ENCODE measurements around the gene KRT28.

DNA sequence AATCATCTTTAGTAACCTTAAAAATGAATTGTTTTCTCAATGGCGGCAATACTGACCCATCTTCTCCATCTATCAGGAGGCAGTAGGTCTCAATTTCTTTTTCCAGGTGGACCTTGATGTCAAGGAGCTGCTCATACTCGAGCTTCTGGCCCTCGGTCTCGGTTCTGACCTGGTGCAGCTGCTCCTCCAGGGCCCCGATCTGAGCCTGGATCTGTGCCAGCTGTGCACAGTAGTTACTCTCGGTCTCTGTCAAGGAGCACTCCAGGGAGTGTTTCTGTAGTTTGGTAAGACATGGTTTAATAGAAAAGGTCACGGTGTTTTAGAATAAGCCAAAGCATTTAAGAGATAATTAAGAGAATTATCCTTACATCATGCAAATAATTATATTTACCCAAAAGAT, 22.3 kb downstream of the KRT28 start:
- TF ChIP-seq POLR2AphosphoS5 (IDR thresholded peaks at IDR 0.05; ENCODE audit: low read depth, low read length) = no peak
- TF ChIP-seq, protein P1, sequence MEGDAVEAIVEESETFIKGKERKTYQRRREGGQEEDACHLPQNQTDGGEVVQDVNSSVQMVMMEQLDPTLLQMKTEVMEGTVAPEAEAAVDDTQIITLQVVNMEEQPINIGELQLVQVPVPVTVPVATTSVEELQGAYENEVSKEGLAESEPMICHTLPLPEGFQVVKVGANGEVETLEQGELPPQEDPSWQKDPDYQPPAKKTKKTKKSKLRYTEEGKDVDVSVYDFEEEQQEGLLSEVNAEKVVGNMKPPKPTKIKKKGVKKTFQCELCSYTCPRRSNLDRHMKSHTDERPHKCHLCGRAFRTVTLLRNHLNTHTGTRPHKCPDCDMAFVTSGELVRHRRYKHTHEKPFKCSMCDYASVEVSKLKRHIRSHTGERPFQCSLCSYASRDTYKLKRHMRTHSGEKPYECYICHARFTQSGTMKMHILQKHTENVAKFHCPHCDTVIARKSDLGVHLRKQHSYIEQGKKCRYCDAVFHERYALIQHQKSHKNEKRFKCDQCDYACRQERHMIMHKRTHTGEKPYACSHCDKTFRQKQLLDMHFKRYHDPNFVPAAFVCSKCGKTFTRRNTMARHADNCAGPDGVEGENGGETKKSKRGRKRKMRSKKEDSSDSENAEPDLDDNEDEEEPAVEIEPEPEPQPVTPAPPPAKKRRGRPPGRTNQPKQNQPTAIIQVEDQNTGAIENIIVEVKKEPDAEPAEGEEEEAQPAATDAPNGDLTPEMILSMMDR (IDR thresholded peaks at IDR 0.05; ENCODE audit: control extremely low read depth in 1 of 3, insufficient read depth in 1 of 3, low read depth in 1 of 3, low read length in 3 of 3) = no peak
- TF ChIP-seq CBX5 (IDR thresholded peaks at IDR 0.05; ENCODE audit: low read depth, low read length) = no peak
- no peak for TF ChIP-seq KDM1A (IDR thresholded peaks at IDR 0.05; ENCODE audit: borderline replicate concordance, low read length)
- TF ChIP-seq POLR2A (IDR thresholded peaks at IDR 0.05; ENCODE audit: control extremely low read depth in 1 of 2, low read depth in 2 of 2, low read length in 2 of 2) = no peak
- TF ChIP-seq BRCA1 (IDR thresholded peaks at IDR 0.05; ENCODE audit: low read depth, low read length) = no peak
- TF ChIP-seq YY1 (IDR thresholded peaks at IDR 0.05; ENCODE audit: low read depth, low read length) = no peak
- TF ChIP-seq EZH2 (IDR thresholded peaks at IDR 0.05; ENCODE audit: low read depth, low read length, severe bottlenecking) = no peak
- no peak for TF ChIP-seq JUND (IDR thresholded peaks at IDR 0.05; ENCODE audit: low read length)
- TF ChIP-seq RAD21 (IDR thresholded peaks at IDR 0.05 in 1 of 2, conservative IDR thresholded peaks at IDR 0.05 in 1 of 2; ENCODE audit: low read depth in 2 of 2, low read length in 2 of 2) = no peak
